GM19463 (cell line): Measurements from ENCODE around the gene PHGDH.
"Not testable (repeated sequence)": the region's sequence is repeated elsewhere in the genome, so short reads cannot be mapped to it uniquely, and the experiment has no call there.

Experiments used
- ATAC-seq: cut with Tn5 transposase; IDR thresholded peaks from one replicate; pipeline ENCODE4 v1.9.1; 2021; ENCODE audit warnings: mild to moderate bottlenecking, moderate library complexity; ENCODE audit not compliant: unreplicated experiment

The PHGDH gene

GRCh38 chr1:119696863-119697262 lies 14.9 kb upstream of the PHGDH start:
- not testable (repeated sequence) for ATAC-seq

- no peak for ATAC-seq
These were observed 14.1 kb upstream of the PHGDH start for GRCh38 chr1:119697598-119697997.

- ATAC-seq: no peak
These were observed 11.4 kb upstream of the PHGDH start for GRCh38 chr1:119700326-119700725.

GRCh38 chr1:119701659-119702058 lies 10.1 kb upstream of the PHGDH start:
- no peak for ATAC-seq

- ATAC-seq: no peak
These were observed 9.3 kb upstream of the PHGDH start for GRCh38 chr1:119702384-119702783.

GRCh38 chr1:119703666-119704450 lies 7.9 kb upstream of the PHGDH start:
- ATAC-seq: no peak

GRCh38 chr1:119706599-119706998 lies 5.1 kb upstream of the PHGDH start:
- ATAC-seq: not testable (repeated sequence)

GRCh38 chr1:119711356-119711803 lies 354 bp upstream of the PHGDH start:
- not testable (repeated sequence) for ATAC-seq

GRCh38 chr1:119712342-119713038 lies 756 bp downstream of the PHGDH start:
- ATAC-seq: peak; percentile 49

GRCh38 chr1:119713039-119713748 lies 1.5 kb downstream of the PHGDH start:
- no peak for ATAC-seq

GRCh38 chr1:119713749-119714456 lies 2.2 kb downstream of the PHGDH start:
- no peak for ATAC-seq

- ATAC-seq: no peak
These were observed 2.8 kb downstream of the PHGDH start for GRCh38 chr1:119714583-119714982.

- no peak for ATAC-seq
These were observed 3.8 kb downstream of the PHGDH start for GRCh38 chr1:119715542-119715941.

- no peak for ATAC-seq
These were observed 6.7 kb downstream of the PHGDH start for GRCh38 chr1:119718409-119718808.

GRCh38 chr1:119718972-119719371 lies 7.2 kb downstream of the PHGDH start:
- no peak for ATAC-seq

GRCh38 chr1:119720866-119721440 lies 9.2 kb downstream of the PHGDH start:
- no peak for ATAC-seq

GRCh38 chr1:119721896-119722295 lies 10.2 kb downstream of the PHGDH start:
- peak; percentile 50 for ATAC-seq

GRCh38 chr1:119724611-119725218 lies 13.0 kb downstream of the PHGDH start:
- no peak for ATAC-seq

GRCh38 chr1:119725626-119726025 lies 13.9 kb downstream of the PHGDH start:
- no peak for ATAC-seq

- peak; percentile 70 for ATAC-seq
These were observed 16.3 kb downstream of the PHGDH start for GRCh38 chr1:119727991-119728390.
